H7 (cell line): ENCODE measurements around the gene NBPF12. TPM values are rescaled to one million over a fixed set of nuclear protein-coding genes. Genes with fewer than 3 reads are reported as not detected.
"Not testable (repeated sequence)": the region's sequence is repeated elsewhere in the genome, so short reads cannot be mapped to it uniquely, and the experiment has no call there.

Source experiments
- DNase-seq: peaks from one replicate; pipeline ENCODE4 v3.0.0; 2012
- H3K27me3 ChIP-seq: 2 replicates; pipeline ENCODE4 v1.6.0; 2011; ENCODE audit warnings: mild to moderate bottlenecking, low read length; ENCODE audit not compliant: control insufficient read depth, insufficient read depth
- H3K36me3 ChIP-seq: replicated peaks from 2 replicates; pipeline ENCODE4 v1.5.1; 2011; ENCODE audit warnings: low read length; ENCODE audit not compliant: control insufficient read depth, insufficient read depth
- H3K4me3 ChIP-seq: 2 replicates; pipeline ENCODE4 v1.5.1; 2011; ENCODE audit warnings: low read depth, mild to moderate bottlenecking, control low read depth, low read length, moderate library complexity; ENCODE audit not compliant: insufficient read depth
- total RNA-seq: library from RNA; depleted of rRNA; stranded (reverse); fragments of >200 nt; shearing (Covaris generic); gene quantifications from 2 replicates; pipeline ENCODE4 v1.2.3, GENCODE V29; 2014

NBPF12 gene
- total RNA-seq, 1 experiment from 2014 or later: 3.7 TPM

GRCh38 chr1:146943342-146943886 lies 5.3 kb downstream of the NBPF12 start:
- not testable (repeated sequence) for DNase-seq, H3K4me3 ChIP-seq, H3K27me3 ChIP-seq, H3K36me3 ChIP-seq

DNA sequence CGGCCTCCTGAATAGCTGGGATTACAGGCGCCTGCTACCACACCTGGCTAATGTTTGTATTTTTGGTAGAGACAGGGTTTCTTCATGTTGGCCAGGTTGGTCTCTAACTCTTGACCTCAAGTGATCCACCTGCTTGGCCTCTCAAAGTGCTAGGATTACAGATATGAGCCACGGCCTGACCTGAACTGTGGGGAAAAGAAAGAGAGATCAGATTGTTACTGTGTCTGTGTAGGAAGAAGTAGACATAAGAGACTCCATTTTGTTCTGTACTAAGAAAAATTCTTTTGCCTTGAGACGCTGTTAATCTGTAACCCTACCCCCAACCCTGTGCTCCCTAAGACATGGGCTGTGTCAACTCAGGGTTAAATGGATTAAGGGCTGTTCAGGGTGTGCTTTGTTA lies 10.0 kb downstream of the NBPF12 start:
- H3K36me3 ChIP-seq, H3K27me3 ChIP-seq, DNase-seq, H3K4me3 ChIP-seq: not testable (repeated sequence)

DNA sequence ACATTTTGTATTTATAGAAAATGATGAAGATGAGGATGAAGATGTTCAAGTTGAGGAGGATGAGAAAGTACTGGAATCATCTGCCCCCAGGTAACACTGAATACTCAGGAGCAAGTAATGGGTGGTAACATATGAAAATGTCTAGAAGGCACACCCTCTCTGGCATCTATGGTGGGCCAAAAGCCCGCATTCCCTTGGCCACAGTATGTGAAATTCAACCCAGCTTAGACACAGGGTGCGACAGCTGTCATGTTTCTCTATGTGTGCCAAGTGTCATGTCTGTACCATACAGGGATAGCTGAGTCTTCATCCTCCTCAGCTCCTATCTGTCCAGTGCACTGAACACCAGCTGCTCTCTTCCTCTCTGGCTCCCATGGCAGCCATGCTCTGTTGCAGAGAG lies 26.2 kb downstream of the NBPF12 start:
- not testable (repeated sequence) for DNase-seq, H3K36me3 ChIP-seq, H3K27me3 ChIP-seq, H3K4me3 ChIP-seq

- not testable (repeated sequence) for H3K27me3 ChIP-seq, H3K4me3 ChIP-seq, DNase-seq, H3K36me3 ChIP-seq
Measured at GRCh38 chr1:146966351-146966750, 28.2 kb downstream of the NBPF12 start.

DNA sequence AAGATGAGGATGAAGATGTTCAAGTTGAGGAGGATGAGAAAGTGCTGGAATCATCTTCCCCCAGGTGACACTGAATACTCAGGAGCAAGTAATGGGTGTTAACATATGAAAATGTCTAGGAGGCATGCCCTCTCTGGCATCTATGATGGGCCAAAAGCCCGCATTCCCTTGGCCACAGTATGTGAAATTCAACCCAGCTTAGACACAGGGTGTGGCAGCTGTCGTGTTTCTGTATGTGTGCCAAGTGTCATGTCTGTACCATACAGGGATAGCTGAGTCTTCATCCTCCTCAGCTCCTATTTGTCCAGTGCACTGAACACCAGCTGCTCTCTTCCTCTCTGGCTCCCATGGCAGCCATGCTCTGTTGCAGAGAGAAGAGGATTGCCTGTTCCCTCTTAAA lies 32.5 kb downstream of the NBPF12 start:
- not testable (repeated sequence) for H3K27me3 ChIP-seq, DNase-seq, H3K4me3 ChIP-seq, H3K36me3 ChIP-seq

GRCh38 chr1:146972681-146973080 lies 34.6 kb downstream of the NBPF12 start:
- H3K36me3 ChIP-seq, DNase-seq, H3K4me3 ChIP-seq, H3K27me3 ChIP-seq: not testable (repeated sequence)

- H3K27me3 ChIP-seq, H3K4me3 ChIP-seq, DNase-seq, H3K36me3 ChIP-seq: not testable (repeated sequence)
Measured at GRCh38 chr1:146985855-146986254, 47.7 kb downstream of the NBPF12 start.

DNA sequence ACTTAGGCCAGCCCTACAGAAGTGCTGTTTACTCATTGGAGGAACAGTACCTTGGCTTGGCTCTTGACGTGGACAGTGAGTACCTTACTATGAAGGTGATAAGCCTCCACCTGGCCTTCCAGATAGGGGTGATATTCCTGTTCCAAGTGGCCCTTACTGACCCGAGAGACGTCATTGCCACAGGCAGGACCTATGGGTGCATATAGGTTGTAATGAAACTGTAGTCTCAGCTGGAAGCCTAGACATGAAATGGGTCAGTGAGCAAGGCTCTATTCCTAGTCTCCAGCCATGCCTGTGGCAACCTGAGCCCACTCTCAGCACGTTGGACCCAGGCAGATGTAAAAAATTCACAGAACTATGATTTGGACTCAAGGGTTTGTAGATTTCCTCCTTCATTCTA lies 48.3 kb downstream of the NBPF12 start:
- H3K36me3 ChIP-seq, H3K4me3 ChIP-seq, DNase-seq, H3K27me3 ChIP-seq: not testable (repeated sequence)

GRCh38 chr1:146987502-146987901 lies 49.4 kb downstream of the NBPF12 start:
- H3K27me3 ChIP-seq, H3K36me3 ChIP-seq, H3K4me3 ChIP-seq, DNase-seq: not testable (repeated sequence)

- H3K36me3 ChIP-seq, H3K4me3 ChIP-seq, DNase-seq, H3K27me3 ChIP-seq: not testable (repeated sequence)
Measured at GRCh38 chr1:146989455-146989854, 51.3 kb downstream of the NBPF12 start.

DNA sequence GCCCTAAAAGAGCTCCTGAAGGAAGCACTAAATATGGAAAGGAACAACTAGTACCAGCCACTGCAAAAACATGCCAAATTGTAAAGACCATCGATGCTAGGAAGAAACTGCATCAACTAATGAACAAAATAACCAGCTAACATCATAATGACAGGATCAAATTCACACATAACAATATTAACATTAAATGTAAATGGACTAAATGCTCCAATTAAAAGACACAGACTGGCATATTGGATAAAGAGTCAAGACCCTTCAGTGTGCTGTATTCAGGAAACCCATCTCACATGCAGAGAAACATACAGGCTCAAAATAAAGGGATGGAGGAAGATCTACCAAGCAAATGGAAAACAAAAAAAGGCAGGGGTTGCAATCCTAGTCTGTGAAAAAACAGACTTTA lies 70.4 kb downstream of the NBPF12 start:
- not testable (repeated sequence) for H3K4me3 ChIP-seq, H3K27me3 ChIP-seq, H3K36me3 ChIP-seq, DNase-seq

- DNase-seq, H3K4me3 ChIP-seq, H3K36me3 ChIP-seq, H3K27me3 ChIP-seq: not testable (repeated sequence)
Measured at GRCh38 chr1:147026975-147027374, 88.9 kb downstream of the NBPF12 start.

GRCh38 chr1:147030066-147030653 lies 92.0 kb downstream of the NBPF12 start:
- not testable (repeated sequence) for H3K36me3 ChIP-seq, DNase-seq, H3K4me3 ChIP-seq, H3K27me3 ChIP-seq

GRCh38 chr1:147039916-147040315 lies 101.8 kb downstream of the NBPF12 start:
- H3K36me3 ChIP-seq: no peaks in the 10 kb centered on the region
- no peak overlapping the region for H3K4me3 ChIP-seq
- DNase-seq: no peak

DNA sequence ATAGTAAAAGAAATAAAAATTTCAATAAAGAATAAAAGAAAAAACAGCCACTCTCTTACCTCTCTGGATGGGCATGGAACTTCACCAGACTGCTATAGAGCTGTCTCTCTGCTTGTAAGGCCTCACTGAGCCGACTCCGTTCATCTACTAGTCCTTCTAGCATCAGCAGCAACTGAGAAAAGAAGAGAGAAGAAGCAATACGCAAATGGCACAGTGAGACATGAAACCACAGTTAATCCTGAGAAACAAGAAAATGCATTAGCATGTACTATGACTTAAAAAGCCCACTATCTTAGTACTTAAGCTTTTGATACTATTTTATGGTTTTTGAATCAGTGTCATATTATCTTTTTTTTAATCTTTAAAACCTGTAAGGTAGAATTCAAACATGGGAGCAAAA lies 104.8 kb downstream of the NBPF12 start:
- not testable (repeated sequence) for H3K27me3 ChIP-seq, H3K4me3 ChIP-seq, DNase-seq, H3K36me3 ChIP-seq

More at GRCh38 chr1:147039916-147040315, 101.8 kb downstream of the NBPF12 start:
- H3K27me3 ChIP-seq: no peaks in the 10 kb centered on the region

- not testable (repeated sequence) for H3K36me3 ChIP-seq, H3K4me3 ChIP-seq, H3K27me3 ChIP-seq, DNase-seq
Measured at GRCh38 chr1:147044511-147044910, 106.4 kb downstream of the NBPF12 start.
